ENCODE data around the gene LSM6. TPM values are rescaled to one million over a fixed set of nuclear protein-coding genes. Genes with fewer than 3 reads are reported as not detected.

Gene LSM6
- total and polyA plus RNA-seq, 10 donors = 38.0 to 122 (median 60.3) TPM

DNA sequence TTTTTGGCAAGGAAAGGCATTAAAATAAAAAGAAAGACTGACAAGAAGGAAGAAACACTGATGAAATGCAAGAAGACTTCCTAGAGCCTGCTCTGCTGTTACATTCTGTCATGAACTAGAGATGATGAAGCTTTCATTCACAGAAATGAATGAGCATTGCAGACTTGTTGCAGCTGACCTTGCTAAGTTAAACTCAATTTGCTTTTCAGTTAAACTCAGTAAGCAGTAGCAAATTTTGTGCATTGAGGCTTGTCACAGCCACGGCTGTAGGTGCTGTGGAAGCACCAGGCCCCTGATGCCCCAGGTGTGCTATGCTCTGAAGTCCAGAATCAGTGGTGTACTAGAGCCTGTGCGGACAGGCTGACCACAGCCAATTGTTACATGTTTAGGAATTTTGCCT lies 39.6 kb upstream of the LSM6 start:
- WGBS, 5 donors = 78 to 89% (median 83%) methylated on average over 2 of the region's 2 CpGs
- Histone ChIP-seq H3K27ac (no peak overlapping the region), H3K27me3 (replicated peaks in 1 of 7) (no peaks in the 10 kb centered on the region), H3K4me3 (no peak overlapping the region), H3K4me1 (no peaks in the 10 kb centered on the region), H3K36me3 (no peaks in the 10 kb centered on the region), H3K9me3 (no peaks in the 10 kb centered on the region)
- no peak for DNase-seq
- intact Hi-C loops (cut with DNase I; ENCODE audit: low total_unique reads) = no loop called here
- TF ChIP-seq, protein P1, sequence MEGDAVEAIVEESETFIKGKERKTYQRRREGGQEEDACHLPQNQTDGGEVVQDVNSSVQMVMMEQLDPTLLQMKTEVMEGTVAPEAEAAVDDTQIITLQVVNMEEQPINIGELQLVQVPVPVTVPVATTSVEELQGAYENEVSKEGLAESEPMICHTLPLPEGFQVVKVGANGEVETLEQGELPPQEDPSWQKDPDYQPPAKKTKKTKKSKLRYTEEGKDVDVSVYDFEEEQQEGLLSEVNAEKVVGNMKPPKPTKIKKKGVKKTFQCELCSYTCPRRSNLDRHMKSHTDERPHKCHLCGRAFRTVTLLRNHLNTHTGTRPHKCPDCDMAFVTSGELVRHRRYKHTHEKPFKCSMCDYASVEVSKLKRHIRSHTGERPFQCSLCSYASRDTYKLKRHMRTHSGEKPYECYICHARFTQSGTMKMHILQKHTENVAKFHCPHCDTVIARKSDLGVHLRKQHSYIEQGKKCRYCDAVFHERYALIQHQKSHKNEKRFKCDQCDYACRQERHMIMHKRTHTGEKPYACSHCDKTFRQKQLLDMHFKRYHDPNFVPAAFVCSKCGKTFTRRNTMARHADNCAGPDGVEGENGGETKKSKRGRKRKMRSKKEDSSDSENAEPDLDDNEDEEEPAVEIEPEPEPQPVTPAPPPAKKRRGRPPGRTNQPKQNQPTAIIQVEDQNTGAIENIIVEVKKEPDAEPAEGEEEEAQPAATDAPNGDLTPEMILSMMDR (IDR thresholded peaks at IDR 0.05 in 8 of 11, conservative IDR thresholded peaks at IDR 0.05 in 3 of 11) = no peak
- no peak for TF ChIP-seq POLR2A (IDR thresholded peaks at IDR 0.05)
- TF ChIP-seq POLR2AphosphoS5 (IDR thresholded peaks at IDR 0.05) = no peak

DNA sequence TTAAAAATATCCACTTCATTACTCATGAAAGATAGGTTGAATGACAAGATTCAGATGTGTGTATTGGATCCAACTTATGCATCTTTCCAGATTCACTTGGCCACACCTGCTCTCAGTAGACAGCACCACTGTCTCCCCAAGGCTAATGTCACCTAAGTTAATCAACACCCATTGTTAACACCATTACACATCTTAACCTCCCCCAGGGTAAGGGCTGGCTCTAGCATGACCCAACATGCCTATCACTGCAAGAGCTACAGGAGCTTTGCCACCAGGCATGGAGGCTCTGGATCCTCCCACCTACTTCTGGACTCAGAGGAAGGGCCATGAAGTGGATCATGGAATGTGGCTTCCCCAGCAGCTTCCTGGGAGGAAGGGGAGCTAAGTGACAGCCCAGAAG lies 32.8 kb upstream of the LSM6 start:
- H3K27me3 ChIP-seq (replicated peaks in 1 of 7) = no peaks in the 10 kb centered on the region
- H3K9me3 ChIP-seq = no peaks in the 10 kb centered on the region
- no peak for DNase-seq
- TF ChIP-seq POLR2AphosphoS5 (IDR thresholded peaks at IDR 0.05) = no peak
- TF ChIP-seq, protein P1 (IDR thresholded peaks at IDR 0.05 in 8 of 11, conservative IDR thresholded peaks at IDR 0.05 in 3 of 11) = no peak
- no peak for TF ChIP-seq POLR2A (IDR thresholded peaks at IDR 0.05)
- H3K4me3 ChIP-seq = no peak overlapping the region
- H3K4me1 ChIP-seq = no peaks in the 10 kb centered on the region
- H3K27ac ChIP-seq = no peak overlapping the region
- intact Hi-C loops (cut with DNase I; ENCODE audit: low total_unique reads) = no loop called here
- H3K36me3 ChIP-seq = no peaks in the 10 kb centered on the region

DNA sequence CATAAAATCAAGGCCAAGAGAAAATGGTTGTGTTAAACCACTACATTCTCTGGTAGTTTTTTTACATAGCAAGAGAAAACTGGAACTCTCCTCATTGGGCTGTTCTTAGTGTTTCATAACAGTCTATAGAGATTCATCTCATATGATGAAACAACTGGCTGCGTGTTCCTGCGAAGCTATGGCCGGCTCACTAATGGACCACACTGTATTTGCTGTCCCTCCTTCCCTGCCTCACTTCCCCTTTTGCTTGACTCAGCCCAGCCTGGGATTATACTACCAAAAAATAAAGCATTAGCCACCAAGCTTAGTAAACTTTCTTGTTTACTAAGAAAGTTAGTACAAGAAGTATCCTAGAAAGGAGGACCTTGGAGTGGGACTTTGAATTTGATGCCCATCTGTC lies 31.6 kb upstream of the LSM6 start:
- intact Hi-C loops (cut with DNase I; ENCODE audit: low total_unique reads) = no loop called here
- no peak for TF ChIP-seq POLR2A (IDR thresholded peaks at IDR 0.05)
- TF ChIP-seq, protein P1 (IDR thresholded peaks at IDR 0.05 in 8 of 11, conservative IDR thresholded peaks at IDR 0.05 in 3 of 11) = no peak
- TF ChIP-seq POLR2AphosphoS5 (IDR thresholded peaks at IDR 0.05) = no peak
- Histone ChIP-seq H3K4me3 (no peak overlapping the region), H3K27ac (no peak overlapping the region), H3K9me3 (no peaks in the 10 kb centered on the region), H3K4me1 (no peaks in the 10 kb centered on the region), H3K27me3 (replicated peaks in 1 of 7) (no peaks in the 10 kb centered on the region), H3K36me3 (no peaks in the 10 kb centered on the region)
- DNase-seq = no peak
- whole genome bisulfite sequencing, 5 donors = 58 to 81% (median 72%) methylated on average over 3 of the region's 3 CpGs

DNA sequence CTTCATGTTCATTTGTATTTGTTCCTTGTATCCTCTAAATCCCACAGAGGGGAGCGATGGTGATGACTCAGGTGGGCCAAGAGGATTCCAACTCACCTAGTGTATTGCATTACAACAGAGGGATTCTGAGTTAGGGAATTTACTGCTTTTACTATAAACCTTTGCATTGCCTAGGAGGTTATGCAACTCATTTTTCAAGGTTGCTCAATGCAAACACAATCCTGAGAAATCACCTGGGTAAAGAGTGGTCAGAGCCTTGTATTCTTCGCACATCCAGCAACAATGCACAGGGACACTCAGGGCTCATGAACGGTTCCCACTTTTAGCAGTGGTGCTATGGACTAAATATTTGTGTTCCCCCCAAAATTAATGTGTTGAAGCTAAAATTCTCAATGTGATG lies 28.6 kb upstream of the LSM6 start:
- 93 to 96% (median 95%) methylated on average over 3 of the region's 3 CpGs for WGBS, 5 donors
- H3K27me3 ChIP-seq (replicated peaks in 1 of 7) = no peaks in the 10 kb centered on the region

More for the DNA sequence above, 28.6 kb upstream of the LSM6 start:
- Histone ChIP-seq H3K4me1 (no peaks in the 10 kb centered on the region), H3K4me3 (no peak overlapping the region), H3K27ac (no peak overlapping the region), H3K36me3 (no peaks in the 10 kb centered on the region), H3K9me3 (no peaks in the 10 kb centered on the region)
- intact Hi-C loops (cut with DNase I; ENCODE audit: low total_unique reads) = no loop called here
- DNase-seq = no peak
- TF ChIP-seq, protein P1 (IDR thresholded peaks at IDR 0.05 in 8 of 11, conservative IDR thresholded peaks at IDR 0.05 in 3 of 11) = no peak
- TF ChIP-seq POLR2A (IDR thresholded peaks at IDR 0.05) (no peak), POLR2AphosphoS5 (IDR thresholded peaks at IDR 0.05) (no peak)
